Caki2 (cell line): Measurements from ENCODE around the gene RNF128. TPM values are rescaled to one million over a fixed set of nuclear protein-coding genes. Genes with fewer than 3 reads are reported as not detected.
A peak's percentile ranks its signal among the peaks of the same experiment; 100 is the strongest.

Source experiments
- DNase-seq: peaks from one replicate; pipeline ENCODE4 v3.0.0-alpha.2; 2015; ENCODE audit warnings: low read depth
- in situ Hi-C: cut with HindIII; loops from 2 replicates; pipeline ENCODE4 v1.10.0; 2016; ENCODE audit warnings: low sequenced_read_pairs, low pct_unique_long_range_greater_than_20kb, mixed read lengths
- total RNA-seq: library from RNA; depleted of rRNA; stranded (reverse); fragments of >200 nt; shearing (Covaris generic); gene quantifications from 2 replicates; pipeline ENCODE4 v1.2.3, GENCODE V29; 2014; ENCODE audit warnings: low replicate concordance; rRNA removed

The RNF128 gene, protein sequence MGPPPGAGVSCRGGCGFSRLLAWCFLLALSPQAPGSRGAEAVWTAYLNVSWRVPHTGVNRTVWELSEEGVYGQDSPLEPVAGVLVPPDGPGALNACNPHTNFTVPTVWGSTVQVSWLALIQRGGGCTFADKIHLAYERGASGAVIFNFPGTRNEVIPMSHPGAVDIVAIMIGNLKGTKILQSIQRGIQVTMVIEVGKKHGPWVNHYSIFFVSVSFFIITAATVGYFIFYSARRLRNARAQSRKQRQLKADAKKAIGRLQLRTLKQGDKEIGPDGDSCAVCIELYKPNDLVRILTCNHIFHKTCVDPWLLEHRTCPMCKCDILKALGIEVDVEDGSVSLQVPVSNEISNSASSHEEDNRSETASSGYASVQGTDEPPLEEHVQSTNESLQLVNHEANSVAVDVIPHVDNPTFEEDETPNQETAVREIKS
- total RNA-seq, result 10.6 and 13.0 TPM in 2 replicates

- in situ Hi-C loops, result no loop called here
- DNase-seq, result peak; percentile 60
Observed at GRCh38 chrX:106726485-106727437, at the start of gene RNF128. RNF128 (plus strand) TSS chrX:106726701; CDS start chrX:106726914, 213 bp downstream.

DNA sequence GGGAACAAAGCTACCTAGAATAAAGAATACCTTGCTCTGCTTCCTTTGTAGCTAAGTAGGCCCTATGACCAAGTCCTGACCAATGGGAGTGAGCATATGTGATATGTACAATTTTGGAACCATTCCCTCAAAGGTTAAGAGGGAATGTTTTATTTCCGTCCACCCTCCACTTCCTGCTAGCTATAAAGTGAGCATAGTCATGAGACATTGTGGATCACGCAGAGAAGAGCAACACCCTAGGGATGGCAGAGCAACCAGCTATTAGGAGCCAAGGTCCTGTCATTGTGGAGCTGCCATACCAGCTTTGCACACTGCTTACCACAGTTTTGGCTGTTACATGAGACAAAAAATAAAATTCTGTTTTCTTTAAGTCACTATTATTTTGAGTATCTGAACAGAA is 45.8 kb upstream of the RNF128 start:
- in situ Hi-C loops, result no loop called here
- DNase-seq, result no peak

GRCh38 chrX:106684207-106684606 is 42.3 kb upstream of the RNF128 start:
- no peak for DNase-seq
- in situ Hi-C loops, result no loop called here

- in situ Hi-C loops, result no loop called here
- DNase-seq, result no peak
Observed at GRCh38 chrX:106692425-106693065, 34.0 kb upstream of the RNF128 start.

- in situ Hi-C loops, result no loop called here
- no peak for DNase-seq
Observed at GRCh38 chrX:106696502-106696901, 30.0 kb upstream of the RNF128 start.

DNA sequence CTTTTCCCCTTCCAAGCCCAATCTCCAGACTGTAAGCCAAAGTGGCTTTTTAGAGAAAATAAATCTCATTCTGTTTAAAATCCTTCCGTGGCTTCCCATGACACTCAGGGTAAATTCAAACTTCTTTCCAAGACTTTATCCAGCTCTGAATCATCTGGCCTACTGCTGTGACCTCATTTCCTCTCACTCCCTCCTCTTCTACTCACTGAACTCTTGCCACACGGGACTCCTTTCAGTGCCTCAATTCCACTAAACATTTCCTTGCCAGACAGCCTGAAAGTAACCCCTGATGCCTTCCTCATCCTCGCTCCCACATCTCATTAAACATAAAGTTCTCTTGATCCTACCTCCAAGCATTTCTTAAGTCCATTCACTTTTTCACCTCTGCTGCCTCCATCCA is 27.8 kb upstream of the RNF128 start:
- in situ Hi-C loops, result no loop called here
- no peak for DNase-seq

- no peak for DNase-seq
- in situ Hi-C loops, result no loop called here
Observed at GRCh38 chrX:106702636-106703035, 23.9 kb upstream of the RNF128 start.

DNA sequence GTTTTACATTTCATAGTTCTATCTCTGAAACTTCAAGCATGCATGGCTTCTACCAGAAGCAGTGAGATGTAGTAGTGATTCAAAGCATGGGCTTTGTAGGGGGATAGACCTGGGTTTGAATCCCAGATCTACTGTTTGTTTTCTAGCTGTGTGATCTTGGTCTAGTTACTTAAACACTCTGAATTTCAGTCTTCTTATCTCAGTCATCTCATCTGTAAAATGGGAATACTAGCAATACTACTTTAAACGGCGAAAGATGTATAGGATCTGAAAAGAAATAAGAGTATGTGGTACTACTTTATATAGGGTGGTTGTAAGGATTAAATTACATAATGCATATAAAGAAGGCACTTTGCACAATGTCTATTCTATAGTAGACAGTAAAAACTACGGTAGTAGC is 20.0 kb upstream of the RNF128 start:
- DNase-seq, result no peak
- in situ Hi-C loops, result no loop called here

- in situ Hi-C loops, result no loop called here
- peak; percentile 54 for DNase-seq
Observed at GRCh38 chrX:106707771-106708454, 18.6 kb upstream of the RNF128 start.

DNA sequence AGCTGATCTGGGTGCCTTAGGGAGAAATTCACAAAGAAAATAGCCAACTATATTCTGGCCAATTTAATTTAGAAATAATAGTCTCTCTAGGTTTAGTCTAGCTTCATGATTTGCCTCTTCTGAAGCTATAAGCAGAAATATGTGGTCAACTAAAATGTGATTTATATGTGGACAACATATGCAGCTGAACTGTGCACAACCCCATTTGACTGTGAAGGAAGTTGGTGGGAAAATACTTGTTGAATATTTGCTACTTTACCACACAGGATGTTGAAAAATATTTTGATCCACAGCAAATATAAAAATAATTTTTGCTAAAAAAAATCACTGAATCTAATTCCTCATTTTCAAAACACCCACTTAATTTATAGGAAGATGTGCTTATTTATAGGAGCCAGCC is 15.7 kb upstream of the RNF128 start:
- no peak for DNase-seq
- in situ Hi-C loops, result no loop called here

DNA sequence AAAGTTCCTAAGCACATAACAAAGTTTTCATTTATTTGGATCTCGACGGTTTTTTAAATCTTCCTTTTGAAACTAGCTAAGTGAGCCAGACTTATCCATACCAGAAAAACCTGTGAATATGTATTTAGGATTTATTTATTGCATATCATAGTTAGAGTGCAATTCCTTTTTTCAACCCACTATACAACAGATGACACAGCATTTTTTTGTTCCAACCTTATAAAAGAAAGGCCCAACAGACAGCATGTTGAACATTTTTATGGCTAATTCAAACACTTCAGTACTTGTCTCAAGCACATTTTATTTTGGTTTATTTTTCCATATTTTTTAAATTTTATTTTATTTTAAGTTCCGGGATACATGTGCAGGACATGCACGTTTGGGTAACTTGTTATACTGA is 15.1 kb upstream of the RNF128 start:
- in situ Hi-C loops, result no loop called here

DNA sequence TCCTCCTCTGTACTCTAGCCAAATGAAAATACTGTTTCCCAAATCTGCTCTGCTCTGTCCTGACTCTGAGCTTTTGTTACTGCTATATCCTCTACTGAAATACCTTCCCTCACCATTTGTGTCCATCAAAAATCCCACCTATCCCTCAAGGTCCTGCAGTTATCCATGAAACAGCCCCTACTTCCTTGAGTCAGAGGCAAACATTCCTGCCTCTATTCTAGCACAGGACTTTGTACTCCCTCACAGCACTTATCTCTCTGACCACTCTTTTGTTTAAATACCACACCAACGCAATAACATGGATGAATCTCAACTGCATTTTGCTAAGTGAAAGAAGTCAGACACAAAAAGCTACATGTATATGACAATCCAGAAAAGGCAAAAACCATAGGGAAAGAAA is 10.5 kb upstream of the RNF128 start:
- in situ Hi-C loops, result no loop called here
- DNase-seq, result no peak

More for the DNA sequence above, 15.1 kb upstream of the RNF128 start:
- DNase-seq, result no peak

GRCh38 chrX:106716463-106716862 is 10.0 kb upstream of the RNF128 start:
- in situ Hi-C loops, result no loop called here
- no peak for DNase-seq

DNA sequence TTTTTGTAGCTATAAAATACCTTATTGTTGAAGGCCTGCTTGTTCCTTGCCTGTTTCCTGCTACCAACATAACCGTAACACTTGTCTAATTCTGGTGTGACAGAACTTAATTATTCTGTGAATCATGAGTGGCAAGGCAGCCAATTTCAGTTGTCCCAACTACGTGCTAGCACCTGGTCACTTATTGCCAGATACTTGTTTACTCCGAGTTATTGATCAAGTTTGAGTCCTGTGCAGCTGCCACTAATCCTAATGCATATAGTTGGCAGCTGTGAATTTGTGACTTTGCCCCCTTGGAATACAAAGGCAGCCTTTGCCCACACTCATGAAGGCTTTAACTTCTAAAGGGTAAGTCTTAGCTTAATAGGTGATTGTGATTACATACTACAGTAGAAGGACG is 7.8 kb upstream of the RNF128 start:
- no peak for DNase-seq
- in situ Hi-C loops, result no loop called here

DNA sequence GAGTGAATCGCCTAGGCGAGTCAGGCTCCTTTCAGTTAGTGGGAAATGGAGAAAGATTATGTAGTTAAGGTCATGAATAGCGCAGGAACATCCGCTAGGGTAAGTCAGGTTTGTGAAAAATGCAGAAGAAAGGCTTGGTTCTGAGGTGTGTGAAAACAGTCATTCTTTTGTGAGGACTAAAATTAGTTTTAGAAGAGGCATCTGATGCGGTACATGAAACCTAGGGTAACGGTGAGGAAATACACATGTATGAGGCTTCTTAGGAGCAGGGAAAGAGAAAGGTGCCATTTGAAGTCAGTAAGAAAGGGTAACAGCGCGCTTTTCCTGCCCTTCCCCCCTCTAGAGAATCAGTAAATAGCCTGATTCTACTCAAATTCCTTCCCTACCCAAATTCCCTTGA is 570 bp upstream of the RNF128 start:
- no peak for DNase-seq
- in situ Hi-C loops, result no loop called here

GRCh38 chrX:106728337-106728736 is 1.8 kb downstream of the RNF128 start:
- in situ Hi-C loops, result no loop called here

GRCh38 chrX:106730401-106730800 is 3.9 kb downstream of the RNF128 start:
- peak; percentile 22 for DNase-seq
- in situ Hi-C loops, result no loop called here

More at GRCh38 chrX:106728337-106728736, 1.8 kb downstream of the RNF128 start:
- DNase-seq, result peak; percentile 48

- peak; percentile 16 for DNase-seq
- in situ Hi-C loops, result no loop called here
Observed at GRCh38 chrX:106731590-106731989, 5.1 kb downstream of the RNF128 start.
